Retinal pigment epithelial cell (primary cell): ENCODE measurements around the gene TBCB.

Experiments used
- DNase-seq: peaks from one replicate; pipeline ENCODE4 v3.0.0-alpha.2; 2010; ENCODE audit warnings: low read depth
- H3K4me3 ChIP-seq: 2 replicates; pipeline ENCODE4 v1.5.1; 2011; ENCODE audit warnings: mild to moderate bottlenecking, low read length, control low read depth, moderate library complexity
- TF ChIP-seq, protein P1 (sequence below): conservative IDR thresholded peaks from 2 replicates; pipeline ENCODE4 v1.5.1; 2011; ENCODE audit warnings: low read depth, low read length, control low read depth, inconsistent platforms

The TBCB gene

DNA sequence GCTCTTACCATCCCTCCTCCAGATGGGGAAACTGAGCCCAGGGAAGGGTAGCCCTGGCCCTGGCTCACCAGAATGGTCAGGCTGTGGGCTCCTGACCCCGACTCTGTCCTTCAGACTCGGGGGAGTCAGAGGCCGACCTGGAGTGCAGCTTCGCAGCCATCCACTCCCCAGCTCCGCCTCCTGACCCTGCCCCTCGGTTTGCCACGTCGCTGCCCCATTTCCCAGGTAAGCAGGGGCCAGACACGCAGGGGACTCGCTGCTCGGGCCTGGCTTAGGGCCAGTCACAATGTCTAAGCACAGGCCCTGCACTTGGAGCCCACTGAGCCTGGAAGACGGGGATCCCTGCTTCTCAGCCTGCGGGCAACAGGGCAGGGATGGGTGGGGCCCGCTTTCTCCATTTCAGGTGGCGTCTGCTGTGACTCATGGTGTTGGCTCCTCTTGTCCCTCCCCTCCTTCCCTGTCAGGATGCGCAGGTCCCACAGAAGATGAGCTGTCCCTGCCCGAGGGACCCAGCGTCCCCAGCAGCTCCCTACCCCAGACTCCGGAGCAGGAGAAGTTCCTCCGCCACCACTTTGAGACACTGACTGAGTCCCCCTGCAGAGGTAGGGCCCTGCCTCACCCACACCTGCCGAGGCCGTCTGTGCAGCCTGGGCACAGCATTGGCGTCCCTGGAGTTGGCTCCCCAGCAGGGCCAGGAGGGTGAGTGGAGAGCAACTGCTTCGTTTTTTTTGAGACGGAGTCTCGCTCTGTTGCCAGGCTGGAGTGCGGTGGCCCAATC lies 13.5 kb upstream of the TBCB start:
- no peak overlapping the region for H3K4me3 ChIP-seq
- no peak for DNase-seq
- TF ChIP-seq, protein P1, sequence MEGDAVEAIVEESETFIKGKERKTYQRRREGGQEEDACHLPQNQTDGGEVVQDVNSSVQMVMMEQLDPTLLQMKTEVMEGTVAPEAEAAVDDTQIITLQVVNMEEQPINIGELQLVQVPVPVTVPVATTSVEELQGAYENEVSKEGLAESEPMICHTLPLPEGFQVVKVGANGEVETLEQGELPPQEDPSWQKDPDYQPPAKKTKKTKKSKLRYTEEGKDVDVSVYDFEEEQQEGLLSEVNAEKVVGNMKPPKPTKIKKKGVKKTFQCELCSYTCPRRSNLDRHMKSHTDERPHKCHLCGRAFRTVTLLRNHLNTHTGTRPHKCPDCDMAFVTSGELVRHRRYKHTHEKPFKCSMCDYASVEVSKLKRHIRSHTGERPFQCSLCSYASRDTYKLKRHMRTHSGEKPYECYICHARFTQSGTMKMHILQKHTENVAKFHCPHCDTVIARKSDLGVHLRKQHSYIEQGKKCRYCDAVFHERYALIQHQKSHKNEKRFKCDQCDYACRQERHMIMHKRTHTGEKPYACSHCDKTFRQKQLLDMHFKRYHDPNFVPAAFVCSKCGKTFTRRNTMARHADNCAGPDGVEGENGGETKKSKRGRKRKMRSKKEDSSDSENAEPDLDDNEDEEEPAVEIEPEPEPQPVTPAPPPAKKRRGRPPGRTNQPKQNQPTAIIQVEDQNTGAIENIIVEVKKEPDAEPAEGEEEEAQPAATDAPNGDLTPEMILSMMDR: no peak

DNA sequence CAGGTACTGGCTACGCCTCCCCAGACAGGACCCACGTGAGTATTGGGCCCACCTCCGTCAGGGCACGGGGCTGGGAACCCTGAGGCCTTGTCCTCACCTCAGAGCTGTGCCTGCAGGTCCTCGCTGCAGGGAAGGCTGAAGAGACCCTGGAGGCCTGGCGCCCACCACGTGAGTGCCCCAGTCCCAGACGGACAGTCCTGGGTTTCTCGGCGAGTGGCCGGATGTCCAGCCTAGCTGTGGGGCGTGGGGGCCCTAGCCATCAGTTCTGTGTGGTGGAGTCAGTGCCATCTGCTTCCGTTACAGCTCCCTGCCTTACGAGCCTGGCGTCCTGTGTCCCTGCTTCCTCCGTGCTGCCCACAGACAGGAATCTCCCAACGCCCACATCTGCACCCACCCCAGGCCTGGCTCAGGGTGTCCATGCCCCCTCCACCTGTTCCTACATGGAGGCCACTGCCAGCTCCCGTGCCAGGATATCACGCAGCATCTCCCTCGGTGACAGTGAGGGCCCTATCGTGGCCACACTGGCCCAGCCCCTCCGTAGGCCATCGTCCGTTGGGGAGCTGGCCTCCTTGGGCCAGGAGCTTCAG lies 12.1 kb upstream of the TBCB start:
- DNase-seq: no peak
- no peak overlapping the region for H3K4me3 ChIP-seq
- TF ChIP-seq, protein P1: no peak

GRCh38 chr19:36103842-36104552 lies 11.3 kb upstream of the TBCB start:
- TF ChIP-seq, protein P1: no peak
- no peak for DNase-seq
- no peak overlapping the region for H3K4me3 ChIP-seq

DNA sequence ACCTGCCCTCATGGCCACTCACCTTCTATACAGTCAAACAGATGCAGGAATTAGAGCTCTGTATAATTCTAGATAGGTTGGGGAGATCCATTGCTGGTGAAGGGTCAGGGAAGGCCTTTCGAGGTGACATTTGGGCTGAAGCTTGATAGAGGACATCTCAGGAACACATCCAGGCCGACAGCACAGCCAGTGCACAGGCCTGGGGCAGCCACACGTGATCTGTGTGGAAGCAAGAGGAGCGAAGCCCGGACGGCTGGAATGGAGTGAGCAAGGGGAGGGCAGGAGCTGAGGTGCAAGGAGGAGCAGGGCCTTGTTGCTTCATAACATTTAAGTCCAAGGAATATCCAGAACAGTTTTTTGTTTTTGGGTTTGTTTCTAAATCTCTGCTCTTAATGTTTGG lies 8.8 kb upstream of the TBCB start:
- DNase-seq: no peak

DNA sequence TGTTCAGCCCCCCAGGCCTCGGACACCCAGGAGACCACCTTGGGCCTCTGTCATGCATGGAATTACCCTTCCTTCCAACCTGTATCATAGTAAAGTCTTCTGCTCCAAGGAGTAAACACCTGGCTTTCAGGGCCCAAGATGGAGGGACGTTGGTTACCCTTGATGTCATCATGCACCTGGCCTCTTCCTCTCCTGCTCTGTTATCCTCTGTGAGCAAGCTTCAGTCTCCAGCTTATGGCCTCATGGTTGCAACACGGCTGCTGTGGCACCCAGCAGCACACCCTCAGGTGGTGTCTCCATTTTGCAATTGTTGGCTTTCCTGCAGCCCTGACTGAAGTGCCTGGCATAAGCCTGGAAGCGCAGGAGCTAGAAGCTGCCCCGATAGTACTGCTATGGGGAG lies 8.3 kb upstream of the TBCB start:
- no peak for DNase-seq
- H3K4me3 ChIP-seq: no peak overlapping the region
- TF ChIP-seq, protein P1: no peak

More for the DNA sequence above, 8.8 kb upstream of the TBCB start:
- H3K4me3 ChIP-seq: no peak overlapping the region
- TF ChIP-seq, protein P1: no peak

- TF ChIP-seq, protein P1: no peak
- H3K4me3 ChIP-seq: no peak overlapping the region
- DNase-seq: no peak
These were observed 6.6 kb upstream of the TBCB start for GRCh38 chr19:36108684-36109083.
